ENCODE results near the gene DOCK4.

The DOCK4 gene

DNA sequence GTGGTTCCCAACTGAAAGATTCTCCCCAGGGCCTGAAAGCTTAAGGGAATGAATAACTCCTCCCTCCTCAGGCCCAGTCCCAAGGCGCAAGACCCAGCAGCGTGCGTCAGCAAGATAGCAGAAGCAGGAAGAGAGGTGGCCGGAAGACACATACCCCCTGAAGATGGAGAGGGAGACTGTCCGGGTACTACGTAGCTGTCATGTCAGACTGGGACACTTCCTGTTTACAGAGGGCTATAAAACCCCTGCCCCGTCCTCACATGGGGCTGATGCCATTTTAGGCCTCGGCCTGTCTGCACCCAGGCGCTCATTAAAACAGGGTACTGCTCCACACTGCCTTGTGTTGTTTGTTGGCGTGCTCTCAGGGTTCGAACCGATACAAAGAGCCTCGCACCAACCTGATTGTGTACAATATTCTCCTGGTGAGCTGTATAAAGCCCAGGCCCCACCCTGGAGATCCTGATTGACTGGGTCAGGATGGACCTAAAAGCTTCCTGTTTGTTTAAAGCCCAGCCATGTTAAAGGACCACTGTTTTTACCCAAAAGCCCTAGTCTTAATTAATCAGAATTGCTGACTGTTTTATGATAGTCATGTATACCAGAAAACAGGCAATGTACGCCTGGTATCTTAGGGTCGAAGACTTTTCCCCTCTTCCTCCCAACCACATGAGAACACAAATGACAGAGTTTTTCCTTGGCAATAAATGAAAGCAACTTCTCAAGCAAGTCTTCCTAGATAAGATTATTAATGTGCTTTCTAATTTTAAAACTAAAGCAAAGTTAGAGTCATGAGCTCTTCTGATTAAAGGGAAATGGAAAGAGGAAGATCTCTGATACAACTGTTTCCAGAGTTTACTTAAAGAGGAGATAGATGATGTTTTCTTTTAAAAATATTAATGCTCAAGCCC lies 251.5 kb downstream of the DOCK4 start:
- DNase-seq (ENCODE audit: low read depth in 1 of 2, low spot score in 1 of 2), result no peak
- TF ChIP-seq, protein P1, sequence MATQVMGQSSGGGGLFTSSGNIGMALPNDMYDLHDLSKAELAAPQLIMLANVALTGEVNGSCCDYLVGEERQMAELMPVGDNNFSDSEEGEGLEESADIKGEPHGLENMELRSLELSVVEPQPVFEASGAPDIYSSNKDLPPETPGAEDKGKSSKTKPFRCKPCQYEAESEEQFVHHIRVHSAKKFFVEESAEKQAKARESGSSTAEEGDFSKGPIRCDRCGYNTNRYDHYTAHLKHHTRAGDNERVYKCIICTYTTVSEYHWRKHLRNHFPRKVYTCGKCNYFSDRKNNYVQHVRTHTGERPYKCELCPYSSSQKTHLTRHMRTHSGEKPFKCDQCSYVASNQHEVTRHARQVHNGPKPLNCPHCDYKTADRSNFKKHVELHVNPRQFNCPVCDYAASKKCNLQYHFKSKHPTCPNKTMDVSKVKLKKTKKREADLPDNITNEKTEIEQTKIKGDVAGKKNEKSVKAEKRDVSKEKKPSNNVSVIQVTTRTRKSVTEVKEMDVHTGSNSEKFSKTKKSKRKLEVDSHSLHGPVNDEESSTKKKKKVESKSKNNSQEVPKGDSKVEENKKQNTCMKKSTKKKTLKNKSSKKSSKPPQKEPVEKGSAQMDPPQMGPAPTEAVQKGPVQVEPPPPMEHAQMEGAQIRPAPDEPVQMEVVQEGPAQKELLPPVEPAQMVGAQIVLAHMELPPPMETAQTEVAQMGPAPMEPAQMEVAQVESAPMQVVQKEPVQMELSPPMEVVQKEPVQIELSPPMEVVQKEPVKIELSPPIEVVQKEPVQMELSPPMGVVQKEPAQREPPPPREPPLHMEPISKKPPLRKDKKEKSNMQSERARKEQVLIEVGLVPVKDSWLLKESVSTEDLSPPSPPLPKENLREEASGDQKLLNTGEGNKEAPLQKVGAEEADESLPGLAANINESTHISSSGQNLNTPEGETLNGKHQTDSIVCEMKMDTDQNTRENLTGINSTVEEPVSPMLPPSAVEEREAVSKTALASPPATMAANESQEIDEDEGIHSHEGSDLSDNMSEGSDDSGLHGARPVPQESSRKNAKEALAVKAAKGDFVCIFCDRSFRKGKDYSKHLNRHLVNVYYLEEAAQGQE (IDR thresholded peaks at IDR 0.05; ENCODE audit: insufficient replicate concordance, low read depth), result no peak
- TF ChIP-seq POLR2AphosphoS5 (IDR thresholded peaks at IDR 0.05; ENCODE audit: low read depth), result no peak
- no peak for TF ChIP-seq SPI1 (IDR thresholded peaks at IDR 0.05; ENCODE audit: borderline replicate concordance, low read depth)
- TF ChIP-seq, protein P2, sequence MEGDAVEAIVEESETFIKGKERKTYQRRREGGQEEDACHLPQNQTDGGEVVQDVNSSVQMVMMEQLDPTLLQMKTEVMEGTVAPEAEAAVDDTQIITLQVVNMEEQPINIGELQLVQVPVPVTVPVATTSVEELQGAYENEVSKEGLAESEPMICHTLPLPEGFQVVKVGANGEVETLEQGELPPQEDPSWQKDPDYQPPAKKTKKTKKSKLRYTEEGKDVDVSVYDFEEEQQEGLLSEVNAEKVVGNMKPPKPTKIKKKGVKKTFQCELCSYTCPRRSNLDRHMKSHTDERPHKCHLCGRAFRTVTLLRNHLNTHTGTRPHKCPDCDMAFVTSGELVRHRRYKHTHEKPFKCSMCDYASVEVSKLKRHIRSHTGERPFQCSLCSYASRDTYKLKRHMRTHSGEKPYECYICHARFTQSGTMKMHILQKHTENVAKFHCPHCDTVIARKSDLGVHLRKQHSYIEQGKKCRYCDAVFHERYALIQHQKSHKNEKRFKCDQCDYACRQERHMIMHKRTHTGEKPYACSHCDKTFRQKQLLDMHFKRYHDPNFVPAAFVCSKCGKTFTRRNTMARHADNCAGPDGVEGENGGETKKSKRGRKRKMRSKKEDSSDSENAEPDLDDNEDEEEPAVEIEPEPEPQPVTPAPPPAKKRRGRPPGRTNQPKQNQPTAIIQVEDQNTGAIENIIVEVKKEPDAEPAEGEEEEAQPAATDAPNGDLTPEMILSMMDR (IDR thresholded peaks at IDR 0.05; ENCODE audit: insufficient read depth, low read length), result no peak
- TF ChIP-seq GABPA (IDR thresholded peaks at IDR 0.05; ENCODE audit: low read depth), result no peak
- Histone ChIP-seq H3K27me3 (ENCODE audit: insufficient read depth, poor library complexity, severe bottlenecking) (no peaks in the 10 kb centered on the region), H3K4me3 (replicated peaks; ENCODE audit: insufficient read depth, low read length) (no peak overlapping the region), H3K27ac (replicated peaks) (no peak overlapping the region)

DNA sequence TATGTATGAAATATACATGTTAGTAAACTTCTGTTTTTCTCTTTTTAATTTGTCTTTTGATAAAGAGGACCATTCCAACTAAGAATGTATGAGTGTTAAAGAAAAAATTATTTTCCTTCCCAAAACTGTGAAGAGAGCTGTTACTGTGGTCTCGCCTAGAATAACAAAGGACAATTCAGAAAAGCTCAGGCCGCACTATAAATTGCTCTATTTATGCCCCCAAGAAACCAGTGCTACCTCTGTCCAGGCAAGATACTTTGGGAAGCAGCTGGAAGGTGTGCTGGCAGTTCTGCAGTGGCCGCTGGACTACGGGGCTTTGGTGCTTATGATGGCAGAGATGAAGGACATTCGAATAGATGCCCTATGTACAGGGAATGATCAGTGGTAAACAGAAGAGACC lies 252.1 kb downstream of the DOCK4 start:
- DNase-seq (ENCODE audit: low read depth in 1 of 2, low spot score in 1 of 2), result no peak
- Histone ChIP-seq H3K4me3 (replicated peaks; ENCODE audit: insufficient read depth, low read length) (no peak overlapping the region), H3K27ac (replicated peaks) (no peak overlapping the region), H3K27me3 (ENCODE audit: insufficient read depth, poor library complexity, severe bottlenecking) (no peaks in the 10 kb centered on the region)
- TF ChIP-seq, protein P1 (IDR thresholded peaks at IDR 0.05; ENCODE audit: insufficient replicate concordance, low read depth), result no peak

DNA sequence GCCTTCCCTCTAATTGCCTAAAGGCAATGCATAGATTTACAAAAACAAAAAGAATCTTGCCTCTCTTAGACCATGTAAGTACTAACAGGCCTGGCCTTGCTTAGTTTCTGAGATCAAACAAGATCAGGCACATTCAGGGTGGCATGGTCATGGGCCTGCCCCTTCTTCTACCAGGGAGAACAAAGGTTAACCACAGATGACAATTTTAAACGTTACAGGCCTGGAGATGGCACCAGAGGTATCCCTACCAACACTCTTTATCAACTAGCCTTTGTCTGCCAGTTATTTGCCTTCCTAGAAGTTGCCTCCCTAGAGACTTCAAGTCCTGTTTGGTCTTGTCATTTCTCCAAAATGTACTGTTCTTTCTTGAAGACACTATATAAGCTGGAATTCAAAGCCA lies 252.6 kb downstream of the DOCK4 start:
- Histone ChIP-seq H3K27me3 (ENCODE audit: insufficient read depth, poor library complexity, severe bottlenecking) (no peaks in the 10 kb centered on the region), H3K27ac (replicated peaks) (no peak overlapping the region), H3K4me3 (replicated peaks; ENCODE audit: insufficient read depth, low read length) (no peak overlapping the region)
- TF ChIP-seq POLR2AphosphoS5 (IDR thresholded peaks at IDR 0.05; ENCODE audit: low read depth), result no peak
- DNase-seq (ENCODE audit: low read depth in 1 of 2, low spot score in 1 of 2), result peak in 1 of 2 experiments; percentile 14

DNA sequence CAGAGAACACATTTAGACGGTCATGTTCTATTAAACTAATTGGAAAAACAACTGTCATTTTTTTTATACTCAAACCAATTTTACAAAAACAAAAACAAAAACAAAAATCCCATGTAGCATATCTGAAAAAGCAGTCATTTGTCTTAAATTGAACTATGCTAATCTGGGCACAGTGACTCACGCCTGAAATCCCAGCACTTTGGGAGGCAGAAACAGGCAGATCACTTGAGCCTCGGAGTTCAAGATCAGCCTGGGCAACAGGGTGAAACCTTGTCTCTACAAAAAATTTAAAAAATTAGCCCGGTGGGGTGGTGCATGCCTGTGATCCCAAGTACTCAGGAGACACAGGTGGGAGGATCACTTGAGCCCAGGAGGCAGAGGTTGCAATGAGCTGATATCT lies 253.4 kb downstream of the DOCK4 start:
- Histone ChIP-seq H3K4me3 (replicated peaks; ENCODE audit: insufficient read depth, low read length) (no peak overlapping the region), H3K27ac (replicated peaks) (no peak overlapping the region), H3K27me3 (ENCODE audit: insufficient read depth, poor library complexity, severe bottlenecking) (no peaks in the 10 kb centered on the region)
- TF ChIP-seq, protein P1 (IDR thresholded peaks at IDR 0.05; ENCODE audit: insufficient replicate concordance, low read depth), result no peak
- TF ChIP-seq SPI1 (IDR thresholded peaks at IDR 0.05; ENCODE audit: borderline replicate concordance, low read depth), result no peak
- no peak for DNase-seq (ENCODE audit: low read depth in 1 of 2, low spot score in 1 of 2)
